H1 (cell line): ENCODE results near the gene GPR176.

ENCODE experiments used
- ASH2L ChIP-seq: fragments of 200-600, 300-600 bp; sonication (generic); IDR thresholded peaks from one replicate; pipeline ENCODE4 v1.7.1; 2017; ENCODE audit warnings: low read length
- CTCF ChIP-seq, 3 experiments: IDR thresholded peaks; 1 replicate in 2 of 3; 2 replicates in 1 of 3; pipeline versions ENCODE4 v1.5.1 to v1.6.1; 2011; ENCODE audit warnings: low read length in 3 of 3, mild to moderate bottlenecking in 3 of 3, inconsistent platforms in 2 of 3, low read depth in 1 of 3, moderate library complexity in 1 of 3; ENCODE audit not compliant: insufficient read depth in 1 of 3; ENCODE audit errors: control extremely low read depth in 1 of 3
- GABPA ChIP-seq: IDR thresholded peaks from 2 replicates; pipeline ENCODE4 v1.6.1; 2011; ENCODE audit warnings: mild to moderate bottlenecking, low read length, moderate library complexity, borderline replicate concordance; ENCODE audit not compliant: insufficient read depth
- POLR2AphosphoS5 ChIP-seq: IDR thresholded peaks from 2 replicates; pipeline ENCODE4 v1.6.1; 2011; ENCODE audit warnings: low read depth, low read length
- SIN3A ChIP-seq, 2 experiments: IDR thresholded peaks in 1 of 2; conservative IDR thresholded peaks in 1 of 2; 2 replicates each; pipeline ENCODE4 v1.6.1; 2011 to 2012; ENCODE audit warnings: low read length in 2 of 2, improper control_type of control experiment in 1 of 2, low read depth in 1 of 2, mild to moderate bottlenecking in 1 of 2
- SRF ChIP-seq: IDR thresholded peaks from 2 replicates; pipeline ENCODE4 v1.6.1; 2011; ENCODE audit warnings: mild to moderate bottlenecking, low read depth, low read length, moderate library complexity
- TAF1 ChIP-seq: IDR thresholded peaks from 2 replicates; pipeline ENCODE4 v1.6.1; 2011; ENCODE audit warnings: mild to moderate bottlenecking, low read depth, low read length

- TF ChIP-seq ASH2L = no peak
- TF ChIP-seq TAF1 = no peak
- no peak for TF ChIP-seq POLR2AphosphoS5
- TF ChIP-seq CTCF (IDR thresholded peaks at IDR 0.05; ENCODE audit: control extremely low read depth in 1 of 3, insufficient read depth in 1 of 3, low read depth in 1 of 3, low read length in 3 of 3) = no peak
- no peak for TF ChIP-seq SRF
- no peak for TF ChIP-seq GABPA
- TF ChIP-seq SIN3A (conservative IDR thresholded peaks at IDR 0.05 in 1 of 2, IDR thresholded peaks at IDR 0.05 in 1 of 2; ENCODE audit: low read depth in 1 of 2, low read length in 2 of 2) = no peak
Observed at GRCh38 chr15:39843565-39843964, 76.5 kb downstream of the GPR176 start.
